B cell (primary cell): ENCODE measurements around the gene MTG2. TPM values are rescaled to one million over a fixed set of nuclear protein-coding genes. Genes with fewer than 3 reads are reported as not detected.

Experiments used
- ATAC-seq: fragments of 200-7000 bp; cut with Tn5 transposase; one replicate; pipeline ENCODE4 v1.10.0; 2021; ENCODE audit warnings: low read depth, mild to moderate bottlenecking, moderate number of reproducible peaks, moderate library complexity
- CTCF ChIA-PET: fragments of 350-600 bp; sonication (Branson Sonifier 250); formaldehyde crosslinking; loops from one replicate; lab custom pipeline; 2021; ENCODE audit warnings: antibody characterized with exemption, inconsistent platforms; lab: Charles Lee
- POLR2A ChIA-PET: fragments of 350-600 bp; sonication (Branson Sonifier 250); formaldehyde crosslinking; loops from one replicate; lab custom pipeline; 2021; ENCODE audit warnings: antibody characterized with exemption; lab: Charles Lee
- DNase-seq: peaks from one replicate; pipeline ENCODE4 v3.0.0; 2013
- H2AFZ ChIP-seq: 2 replicates; pipeline ENCODE4 v1.6.1; 2012; ENCODE audit warnings: mild to moderate bottlenecking, low read depth, low read length; ENCODE audit not compliant: insufficient read depth, poor library complexity, severe bottlenecking
- H3K27ac ChIP-seq, 2 donors: 1 replicate in 1 of 2; 2 replicates in 1 of 2; pipeline ENCODE4 v1.5.1; 2012 to 2013; ENCODE audit warnings: low read length in 2 of 2, mild to moderate bottlenecking in 2 of 2, moderate library complexity in 1 of 2
- H3K27me3 ChIP-seq, 4 experiments: fragments of 200-600 bp in 1 of 4; sonication (generic) in 1 of 4; replicated peaks in 1 of 4; 1 replicate in 2 of 4; 2 replicates in 2 of 4; pipeline versions ENCODE4 v1.6.1 to v1.7.0; 2013 to 2016; ENCODE audit warnings: low read length in 3 of 4, mild to moderate bottlenecking in 2 of 4, mixed read lengths in 1 of 4, moderate library complexity in 1 of 4; ENCODE audit not compliant: insufficient read depth in 4 of 4, control insufficient read depth in 3 of 4; ENCODE audit errors: control extremely low read depth in 1 of 4
- H3K36me3 ChIP-seq, 2 experiments: replicated peaks in 1 of 2; 1 replicate in 1 of 2; 2 replicates in 1 of 2; pipeline versions ENCODE4 v1.6.1 to v1.7.1; 2013; ENCODE audit warnings: low read length in 1 of 2; ENCODE audit not compliant: insufficient read depth in 2 of 2, control insufficient read depth in 1 of 2; ENCODE audit errors: control extremely low read depth in 1 of 2, extremely low read depth in 1 of 2
- H3K4me1 ChIP-seq, 2 donors: fragments of 200-600 bp in 1 of 2; sonication (generic) in 1 of 2; 1 replicate in 1 of 2; 2 replicates in 1 of 2; pipeline versions ENCODE4 v1.5.1 to v1.6.1; 2013 to 2017; ENCODE audit warnings: low read length in 2 of 2; ENCODE audit not compliant: control insufficient read depth in 2 of 2, insufficient read depth in 2 of 2
- H3K4me2 ChIP-seq: replicated peaks from 2 replicates; pipeline ENCODE3; 2012; ENCODE audit warnings: mild to moderate bottlenecking, low read depth, low read length; ENCODE audit not compliant: poor library complexity, severe bottlenecking
- H3K4me3 ChIP-seq, 5 experiments: fragments of 200-600 bp in 1 of 5; sonication (generic) in 1 of 5; 1 replicate in 3 of 5; 2 replicates in 2 of 5; pipeline versions ENCODE4 v1.5.1 to v1.7.0; 2011 to 2016; ENCODE audit warnings: low read length in 4 of 5, mild to moderate bottlenecking in 4 of 5, low read depth in 2 of 5, control low read depth in 1 of 5, moderate library complexity in 1 of 5; ENCODE audit not compliant: insufficient read depth in 1 of 5; ENCODE audit errors: control extremely low read depth in 1 of 5, extremely low read depth in 1 of 5
- H3K79me2 ChIP-seq: fragments of 200-600 bp; sonication (generic); one replicate; pipeline ENCODE4 v1.6.0; 2016; ENCODE audit warnings: low read length; ENCODE audit not compliant: control insufficient read depth, insufficient read depth
- H3K9ac ChIP-seq: fragments of 200-600 bp; sonication (generic); 2 replicates; pipeline ENCODE4 v1.6.1; 2017; ENCODE audit warnings: mild to moderate bottlenecking, low read length, moderate library complexity
- H3K9me3 ChIP-seq, 3 donors: one replicate each; pipeline versions ENCODE4 v1.6.1 to v1.7.1; 2013; ENCODE audit warnings: low read length in 2 of 3; ENCODE audit not compliant: control insufficient read depth in 2 of 3, insufficient read depth in 1 of 3; ENCODE audit errors: control extremely low read depth in 1 of 3
- H4K20me1 ChIP-seq: 2 replicates; pipeline ENCODE4 v1.6.0; 2012; ENCODE audit warnings: mild to moderate bottlenecking, low read length; ENCODE audit not compliant: insufficient read depth, control insufficient read depth, poor library complexity, severe bottlenecking
- H3K27ac Mint-ChIP-seq: one replicate; pipeline ENCODE4 v1.8.0; 2021; ENCODE audit warnings: mixed read lengths
- H3K27me3 Mint-ChIP-seq: one replicate; pipeline ENCODE4 v1.8.0; 2021; ENCODE audit warnings: mixed read lengths
- H3K4me1 Mint-ChIP-seq: one replicate; pipeline ENCODE4 v1.8.0; 2021; ENCODE audit warnings: mixed read lengths
- H3K4me3 Mint-ChIP-seq: one replicate; pipeline ENCODE4 v1.8.0; 2021; ENCODE audit warnings: mixed read lengths
- H3K9me3 Mint-ChIP-seq: one replicate; pipeline ENCODE4 v1.8.0; 2022; ENCODE audit warnings: mixed read lengths; ENCODE audit not compliant: insufficient read depth
- CTCF ChIP-seq: fragments of 200-600 bp; IDR thresholded peaks from one replicate; pipeline ENCODE4 v1.8.0; 2022; ENCODE audit warnings: antibody characterized with exemption, mild to moderate bottlenecking
- EZH2 ChIP-seq: IDR thresholded peaks from 2 replicates; pipeline ENCODE4 v1.6.1; 2012; ENCODE audit warnings: borderline replicate concordance, low read depth, mild to moderate bottlenecking, moderate library complexity, low read length; ENCODE audit not compliant: insufficient read depth, poor library complexity, severe bottlenecking
- WGBS: methylation state at CpG from one replicate; pipeline ENCODE4 v1.1.5; 2013; ENCODE audit warnings: missing lambda C conversion rate; ENCODE audit not compliant: insufficient coverage; 5-methylcytosine and 5-hydroxymethylcytosine counted together
- intact Hi-C: fragments of 100-400 bp; cut with micrococcal nuclease; formaldehyde crosslinking; loops from one replicate; pipeline ENCODE4 v1.10.0; 2022
- polyA plus RNA-seq: library from polyadenylated mRNA; depleted of rRNA; stranded (reverse); fragments of >200 nt; gene quantifications from 2 replicates; pipeline ENCODE4 v1.2.3, GENCODE V29; 2012
- total RNA-seq, 2 donors: library from RNA; stranded (reverse); fragments of 120-200 nt in 1 of 2; gene quantifications; 1 replicate in 1 of 2; 2 replicates in 1 of 2; pipeline versions ENCODE4 v1.2.3 to v1.2.4, GENCODE V29; 2013 to 2022

Gene MTG2
- total and polyA plus RNA-seq, 2 donors (not counting 1 experiment from before 2014, with no cell fraction given): 29.6 to 48.4 TPM

GRCh38 chr20:62232194-62232593 lies 49.4 kb downstream of the MTG2 start:
- ChIA-PET CTCF (no interaction called here), POLR2A (no interaction called here)
- TF ChIP-seq EZH2 (no peak), CTCF (no peak)
- H3K27ac Mint-ChIP-seq: no peak overlapping the region
- H3K9me3 ChIP-seq: peaks cover 0 to 23% (median 5%) of the 10 kb centered on the region in 3 donors
- peaks cover 0 to under 1% of the 10 kb centered on the region in 2 donors for H3K4me1 ChIP-seq
- intact Hi-C loops: no loop called here
- H3K4me1 Mint-ChIP-seq: peaks cover 1% of the 10 kb centered on the region
- no peak overlapping the region for H3K9ac ChIP-seq
- no peaks in the 10 kb centered on the region for H3K36me3 ChIP-seq
- H3K4me2 ChIP-seq: no peak overlapping the region
- ATAC-seq: no peak
- no peak overlapping the region for H2AFZ ChIP-seq
- 92% methylated on average over 7 of the region's 7 CpGs for WGBS
- H3K27me3 ChIP-seq: peaks cover 0 to 23% (median 1%) of the 10 kb centered on the region in 4 experiments
- H3K4me3 Mint-ChIP-seq: no peak overlapping the region
- H3K27me3 Mint-ChIP-seq: peaks cover 7% of the 10 kb centered on the region
- no peaks in the 10 kb centered on the region for H4K20me1 ChIP-seq
- H3K9me3 Mint-ChIP-seq: no peaks in the 10 kb centered on the region
- no peak for DNase-seq
- H3K27ac ChIP-seq: no peak overlapping the region
- no peak overlapping the region for H3K4me3 ChIP-seq
- peaks cover 6% of the 10 kb centered on the region for H3K79me2 ChIP-seq

- H3K4me1 Mint-ChIP-seq: peaks cover 7% of the 10 kb centered on the region
- Histone ChIP-seq H3K27ac (no peak overlapping the region), H3K27me3 (peaks cover 0 to 17% (median 1%) of the 10 kb centered on the region in 4 experiments), H4K20me1 (no peaks in the 10 kb centered on the region), H3K4me3 (no peak overlapping the region), H3K36me3 (no peaks in the 10 kb centered on the region), H3K9ac (no peak overlapping the region), H2AFZ (no peak overlapping the region), H3K9me3 (peaks cover 0 to 23% (median 5%) of the 10 kb centered on the region in 3 donors), H3K4me1 (peaks cover 6 to 8% of the 10 kb centered on the region in 2 donors), H3K79me2 (peaks cover 14% of the 10 kb centered on the region), H3K4me2 (no peak overlapping the region)
- DNase-seq (no peak), ATAC-seq (no peak)
- ChIA-PET CTCF (no interaction called here), POLR2A (no interaction called here)
- TF ChIP-seq CTCF (no peak), EZH2 (no peak)
- no peaks in the 10 kb centered on the region for H3K9me3 Mint-ChIP-seq
- WGBS: 83% methylated on average over 18 of the region's 18 CpGs
- H3K27ac Mint-ChIP-seq: no peak overlapping the region
- intact Hi-C loops: no loop called here
- H3K4me3 Mint-ChIP-seq: no peak overlapping the region
- peaks cover 7% of the 10 kb centered on the region for H3K27me3 Mint-ChIP-seq
Observed at GRCh38 chr20:62232770-62233645, 50.2 kb downstream of the MTG2 start.
